ENCODE measurements around the gene OGDH.

The OGDH gene

DNA sequence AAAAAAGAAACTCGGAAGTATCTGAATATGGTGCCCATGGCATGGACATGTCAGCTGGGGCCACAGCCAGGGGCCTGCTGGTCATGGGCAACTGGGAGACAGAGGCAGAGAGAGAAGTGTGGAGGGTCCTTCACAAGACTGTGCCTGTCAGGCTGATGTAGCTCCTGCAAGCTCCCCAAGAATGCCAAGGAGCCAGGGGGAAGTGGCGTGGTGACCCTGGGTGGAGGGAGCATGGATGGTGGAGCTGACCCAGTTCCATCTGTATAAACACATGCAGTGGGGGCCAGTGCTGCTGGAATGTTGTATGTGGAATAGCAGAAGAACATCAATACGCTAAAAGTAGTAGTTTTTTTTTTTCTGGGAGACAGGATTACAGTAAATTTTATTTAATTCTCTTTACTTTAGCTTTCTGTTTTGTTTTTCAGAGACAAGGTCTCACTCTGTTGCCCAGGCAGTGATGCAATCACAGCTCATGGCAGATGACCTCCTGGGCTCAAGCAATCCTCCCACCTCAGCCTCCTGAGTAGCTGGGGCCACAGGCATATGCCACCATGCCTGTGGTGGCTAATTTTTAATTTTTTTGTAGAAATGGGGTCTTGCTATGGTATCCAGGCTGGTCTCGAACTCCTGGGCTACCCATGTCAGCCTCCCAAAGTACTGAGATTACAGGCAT lies 131.8 kb downstream of the OGDH start:
- DNase-seq (ENCODE audit: low read depth), result no peak

DNA sequence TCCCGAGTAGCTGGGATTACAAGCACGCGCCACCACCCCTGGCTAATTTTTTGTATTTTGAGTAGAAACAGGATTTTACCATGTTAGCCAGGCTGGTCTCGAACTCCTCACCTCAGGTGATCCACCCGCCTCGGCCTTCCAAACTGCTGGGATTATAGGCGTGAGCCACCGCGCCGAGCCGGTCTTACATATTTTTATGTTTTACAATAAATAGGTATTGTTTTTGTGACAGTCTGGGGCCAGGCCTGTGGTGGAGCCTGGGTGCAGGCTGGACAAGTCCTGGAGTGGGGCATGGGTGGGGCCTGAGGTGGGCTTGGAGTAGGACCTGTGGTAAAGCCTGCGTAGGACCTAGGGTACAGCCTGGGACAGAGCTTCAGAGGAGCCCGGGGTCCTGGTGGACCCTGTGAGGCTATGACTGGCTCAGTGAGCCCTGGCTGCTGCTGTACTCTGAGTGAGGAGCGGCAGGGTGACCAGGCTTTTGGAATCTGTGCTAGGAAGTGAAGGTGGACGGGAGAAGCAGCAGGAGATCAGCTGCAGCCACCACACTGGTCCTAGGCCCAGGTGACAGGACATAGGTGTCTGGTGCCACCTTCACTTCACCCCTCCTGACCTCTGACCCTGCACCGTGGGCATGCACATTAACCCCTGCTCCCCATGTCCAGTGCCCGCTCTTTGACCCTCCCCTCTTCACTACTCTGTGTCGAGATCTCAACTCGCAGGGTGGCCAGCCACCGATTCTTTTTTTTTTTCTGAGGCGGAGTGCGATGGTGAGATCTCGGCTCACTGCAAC lies 132.6 kb downstream of the OGDH start:
- DNase-seq (ENCODE audit: low read depth), result no peak

DNA sequence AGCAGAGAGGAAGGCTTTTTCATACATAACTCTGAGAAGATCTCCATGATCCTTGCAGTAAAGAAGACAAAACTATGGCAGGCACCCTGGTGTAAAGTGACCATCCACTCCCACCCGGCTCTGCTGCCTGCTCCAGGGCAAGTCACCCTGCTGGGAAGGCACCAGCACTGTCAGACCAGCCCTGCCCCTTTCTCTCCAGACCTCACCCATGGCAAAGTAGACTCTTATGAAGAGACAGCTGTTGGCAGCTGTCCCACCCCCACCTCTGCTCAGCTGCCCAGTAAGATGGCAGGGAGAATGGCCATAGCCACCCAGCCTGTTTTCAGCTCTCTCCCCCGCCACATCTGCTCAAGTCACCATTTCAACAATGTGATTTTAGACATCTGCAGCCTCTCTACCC lies 133.6 kb downstream of the OGDH start:
- DNase-seq (ENCODE audit: low read depth), result no peak

DNA sequence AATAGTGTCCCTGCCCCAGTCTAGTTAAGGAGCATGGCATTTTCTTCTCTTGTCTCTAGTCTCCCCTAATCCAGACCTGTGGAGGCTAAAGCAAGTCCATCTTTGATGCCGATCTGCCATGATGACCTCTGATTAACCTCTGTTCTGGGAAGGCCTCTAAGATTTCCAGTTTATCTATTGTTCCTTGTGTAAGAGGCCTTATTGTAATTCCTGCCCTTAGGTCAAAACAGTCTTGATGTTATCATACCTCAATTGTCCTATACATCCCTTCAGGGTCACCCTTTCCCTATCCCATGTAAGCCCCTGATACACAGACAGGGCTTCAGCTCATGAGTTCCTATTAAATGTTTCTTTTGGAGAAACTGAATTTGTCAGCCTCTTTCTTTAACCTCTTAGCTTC lies 137.3 kb downstream of the OGDH start:
- DNase-seq (ENCODE audit: low read depth), result no peak

DNA sequence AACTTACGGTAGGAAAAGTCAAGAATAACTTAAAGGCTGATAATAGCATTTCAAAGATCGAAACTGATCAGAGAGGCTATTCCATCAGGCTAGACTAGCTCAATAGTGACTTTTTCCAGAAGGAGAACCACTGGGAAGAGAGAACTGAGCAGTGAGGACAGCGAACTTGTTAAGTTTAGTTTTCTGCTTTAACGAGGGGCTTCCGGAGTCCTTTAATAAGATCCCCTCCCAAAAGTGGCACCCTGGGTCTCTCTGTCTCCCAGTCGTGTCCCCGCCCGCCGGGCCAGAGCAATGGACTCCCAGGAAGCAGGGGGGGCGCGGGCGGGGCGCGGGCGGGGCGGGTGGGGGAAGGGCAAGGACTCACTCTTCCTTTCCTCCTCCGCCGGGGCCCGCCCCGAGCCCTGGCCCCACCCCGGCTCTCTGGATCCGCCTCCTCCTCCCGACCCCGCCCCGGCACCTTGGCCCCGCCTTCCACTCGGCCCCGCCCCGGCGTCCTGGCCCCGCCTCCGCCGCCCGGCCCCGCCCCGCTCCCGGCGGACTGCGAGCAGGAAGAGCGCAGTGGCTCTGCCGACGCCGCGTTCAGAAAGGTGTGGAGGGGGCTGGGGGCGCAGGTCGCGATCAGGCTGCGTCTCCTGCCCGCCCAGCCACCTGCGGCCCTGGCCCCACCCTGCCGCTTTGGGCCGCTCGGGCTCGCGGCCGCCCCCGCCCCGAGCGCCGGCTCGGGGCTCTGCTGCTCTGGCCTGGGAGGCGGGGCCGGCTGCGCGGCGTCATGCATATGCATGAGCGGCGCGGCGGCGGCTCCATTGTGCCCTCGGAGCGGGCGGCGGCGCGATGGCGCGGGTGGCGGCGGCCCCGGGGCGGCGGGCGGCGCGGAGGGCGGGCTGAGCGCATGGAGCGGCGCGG lies 141.9 kb downstream of the OGDH start, which contains the start of gene ZMIZ2:
Gene ZMIZ2, plus strand, starts transcription at position 803 of the 903 bp plus-strand sequence. CDS start 7,403 bp downstream, outside the sequence.
- DNase-seq (ENCODE audit: low read depth), result peak; percentile 96

DNA sequence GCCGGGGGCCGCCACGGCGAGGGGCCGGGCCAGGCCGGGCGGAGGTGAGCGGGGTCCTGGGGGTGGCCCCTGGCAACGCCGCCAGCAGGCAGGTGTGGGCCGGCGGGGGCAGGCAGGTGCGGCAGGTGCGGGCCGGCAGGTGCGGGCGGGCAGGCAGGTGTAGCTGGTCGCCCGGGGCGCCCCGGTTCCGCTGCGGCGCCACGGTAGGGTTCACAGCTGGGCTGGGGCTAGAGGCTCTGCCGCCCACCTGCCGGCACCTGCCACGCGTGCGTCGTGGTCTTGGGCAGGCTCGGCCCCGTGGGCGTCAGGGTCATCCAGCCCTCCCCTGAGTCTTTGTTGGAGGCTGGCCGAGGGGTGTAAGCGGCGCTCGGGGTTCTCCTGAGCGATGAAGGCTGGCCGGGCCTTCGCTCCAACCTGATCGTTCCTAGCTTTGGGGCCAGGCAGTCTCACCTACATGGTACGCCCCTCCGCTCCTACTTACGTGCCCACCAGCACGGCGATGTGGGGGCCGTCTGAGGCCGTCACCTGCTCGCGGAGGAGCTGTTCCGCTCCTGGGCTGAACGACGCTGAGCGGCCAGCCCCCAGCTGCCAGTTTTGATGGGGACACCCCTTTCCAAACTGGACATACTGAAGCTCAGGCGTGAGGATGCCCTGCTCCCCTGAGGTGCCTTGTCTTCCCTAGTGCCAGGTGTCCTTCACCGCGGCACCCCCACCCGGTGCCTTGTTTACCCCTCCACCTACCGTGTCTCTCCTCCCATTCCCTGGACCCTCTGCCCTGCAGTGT lies 142.7 kb downstream of the OGDH start:
- no peak for DNase-seq (ENCODE audit: low read depth)

DNA sequence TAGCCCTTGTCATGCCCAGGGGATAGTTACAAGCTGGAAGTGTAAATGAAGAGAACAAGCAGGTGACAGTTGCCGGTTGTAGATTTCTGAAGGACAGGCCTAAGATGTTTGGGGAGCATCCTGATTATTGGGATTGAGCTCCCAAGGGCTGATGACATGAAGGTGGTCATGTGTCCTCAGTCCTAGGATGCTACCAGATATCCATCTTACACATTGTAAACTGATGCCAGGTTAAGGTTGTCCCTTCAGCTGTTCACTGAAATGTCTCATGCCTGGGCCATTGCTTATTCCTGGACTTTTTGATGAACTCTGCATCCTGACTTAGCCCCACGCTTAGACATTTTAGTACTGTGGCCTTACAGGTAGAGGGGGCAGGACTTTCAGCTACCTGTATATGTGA lies 143.6 kb downstream of the OGDH start:
- no peak for DNase-seq (ENCODE audit: low read depth)

DNA sequence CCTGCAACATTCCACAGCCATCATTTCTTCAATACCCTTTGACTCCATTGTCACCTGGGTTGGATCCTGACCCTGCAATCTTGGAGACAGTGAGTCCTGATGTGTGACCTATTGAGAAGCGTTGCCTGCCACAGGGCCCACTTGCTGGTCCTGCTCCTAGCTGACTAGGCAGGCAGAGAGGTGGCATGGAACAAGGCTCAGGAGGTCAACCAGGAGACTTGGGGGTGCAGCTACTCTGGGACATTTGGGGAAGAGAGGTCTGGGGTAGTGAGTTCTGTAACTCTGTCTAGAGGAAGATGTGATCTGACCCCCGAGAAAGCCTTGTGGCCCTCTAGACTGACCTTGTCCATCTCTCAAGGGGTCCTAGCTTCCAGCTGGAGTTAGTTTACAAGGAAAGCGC lies 144.0 kb downstream of the OGDH start:
- DNase-seq (ENCODE audit: low read depth), result no peak

DNA sequence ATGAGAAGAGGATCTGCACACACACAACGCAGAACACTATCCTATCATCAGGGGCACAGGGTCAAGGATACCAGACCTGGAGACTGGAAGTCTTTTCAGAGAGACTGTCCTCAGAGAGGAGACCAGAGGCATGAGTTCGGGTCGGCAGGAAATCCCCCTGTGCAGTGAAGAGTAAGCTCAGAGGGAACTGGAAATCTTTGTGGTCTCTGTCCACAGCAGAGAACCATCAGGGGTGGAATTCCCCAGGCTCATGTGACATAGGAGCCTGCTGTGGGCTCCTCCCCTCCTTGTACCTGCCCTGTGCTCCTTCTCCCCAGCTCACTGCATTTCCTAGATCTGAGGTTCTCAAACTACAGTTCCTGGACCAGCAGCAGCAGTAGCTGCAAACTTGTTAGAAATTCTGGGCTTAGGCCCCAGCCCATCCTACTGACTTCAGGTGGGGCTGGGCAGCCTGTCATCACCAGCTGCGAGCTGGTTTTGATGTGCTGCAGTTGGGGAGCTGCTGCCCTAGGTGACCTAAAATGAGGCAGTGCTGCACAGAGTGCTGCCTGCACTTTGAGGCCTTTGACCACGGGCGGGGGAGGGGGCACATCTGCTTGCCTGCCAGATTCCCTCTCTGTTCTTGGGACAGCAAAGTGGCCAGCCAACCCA lies 144.6 kb downstream of the OGDH start:
- DNase-seq (ENCODE audit: low read depth), result no peak

DNA sequence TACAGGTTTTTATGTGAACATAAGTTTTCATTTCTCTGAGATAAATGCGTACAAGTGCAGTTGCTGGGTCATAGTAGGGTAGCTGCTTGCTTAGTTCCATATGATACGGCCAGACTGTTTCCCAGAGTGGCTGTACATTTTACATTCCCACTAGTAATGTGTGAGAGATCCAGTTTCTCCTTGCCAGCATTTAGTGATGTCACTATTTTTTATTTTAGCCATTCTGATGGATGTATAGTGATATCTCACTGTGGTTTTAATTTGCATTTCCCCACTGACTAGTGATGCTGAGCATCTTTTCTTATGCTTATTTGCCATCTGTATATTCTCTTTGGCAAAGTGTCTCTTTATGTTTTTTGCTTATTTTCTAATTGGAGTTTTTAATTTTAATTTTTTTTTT lies 146.4 kb downstream of the OGDH start:
- no peak for DNase-seq (ENCODE audit: low read depth)

DNA sequence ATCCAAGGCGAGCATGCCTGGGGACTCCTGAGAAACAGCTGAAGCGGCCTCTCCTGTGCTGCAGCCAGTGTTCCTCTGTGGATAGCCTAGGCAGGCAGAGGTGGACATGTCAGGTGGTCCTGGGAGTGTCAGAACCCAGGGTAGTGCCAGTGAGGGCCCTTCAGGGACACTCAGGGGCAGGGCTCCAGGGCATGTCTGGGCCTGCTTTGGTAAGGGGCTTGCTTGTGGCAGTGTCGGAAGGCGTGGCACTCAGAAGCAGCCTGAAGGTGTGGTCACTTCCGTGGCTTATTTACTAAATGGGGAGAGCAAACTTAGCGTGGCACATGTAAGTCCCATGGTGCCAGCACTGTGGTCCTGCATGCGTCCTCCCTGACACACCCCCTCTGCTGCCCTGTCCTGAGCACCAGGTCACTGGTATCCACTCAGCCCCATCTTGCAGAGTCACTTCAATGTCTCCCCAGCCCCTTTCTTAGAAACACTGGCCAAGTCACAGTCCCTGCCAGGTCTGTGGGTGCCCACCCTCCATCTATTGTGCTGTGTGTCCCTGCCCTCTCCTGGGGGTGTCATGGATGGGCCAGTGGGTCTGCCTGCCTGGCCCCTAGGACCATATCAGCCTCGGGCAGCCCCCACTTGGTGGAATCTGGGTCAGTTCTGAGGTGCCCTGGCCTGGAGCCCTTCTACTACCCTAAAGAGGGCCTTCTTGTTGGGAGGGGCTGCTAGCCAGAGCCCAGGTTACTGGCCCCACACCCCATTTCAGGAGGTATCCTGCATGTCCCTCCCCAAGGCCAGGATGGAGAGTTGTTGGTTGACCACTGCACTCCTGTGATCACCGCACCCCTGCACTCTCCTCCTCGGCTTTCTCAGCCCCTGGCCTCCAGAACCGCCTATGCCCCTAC lies 148.6 kb downstream of the OGDH start:
- DNase-seq (ENCODE audit: low read depth), result no peak

DNA sequence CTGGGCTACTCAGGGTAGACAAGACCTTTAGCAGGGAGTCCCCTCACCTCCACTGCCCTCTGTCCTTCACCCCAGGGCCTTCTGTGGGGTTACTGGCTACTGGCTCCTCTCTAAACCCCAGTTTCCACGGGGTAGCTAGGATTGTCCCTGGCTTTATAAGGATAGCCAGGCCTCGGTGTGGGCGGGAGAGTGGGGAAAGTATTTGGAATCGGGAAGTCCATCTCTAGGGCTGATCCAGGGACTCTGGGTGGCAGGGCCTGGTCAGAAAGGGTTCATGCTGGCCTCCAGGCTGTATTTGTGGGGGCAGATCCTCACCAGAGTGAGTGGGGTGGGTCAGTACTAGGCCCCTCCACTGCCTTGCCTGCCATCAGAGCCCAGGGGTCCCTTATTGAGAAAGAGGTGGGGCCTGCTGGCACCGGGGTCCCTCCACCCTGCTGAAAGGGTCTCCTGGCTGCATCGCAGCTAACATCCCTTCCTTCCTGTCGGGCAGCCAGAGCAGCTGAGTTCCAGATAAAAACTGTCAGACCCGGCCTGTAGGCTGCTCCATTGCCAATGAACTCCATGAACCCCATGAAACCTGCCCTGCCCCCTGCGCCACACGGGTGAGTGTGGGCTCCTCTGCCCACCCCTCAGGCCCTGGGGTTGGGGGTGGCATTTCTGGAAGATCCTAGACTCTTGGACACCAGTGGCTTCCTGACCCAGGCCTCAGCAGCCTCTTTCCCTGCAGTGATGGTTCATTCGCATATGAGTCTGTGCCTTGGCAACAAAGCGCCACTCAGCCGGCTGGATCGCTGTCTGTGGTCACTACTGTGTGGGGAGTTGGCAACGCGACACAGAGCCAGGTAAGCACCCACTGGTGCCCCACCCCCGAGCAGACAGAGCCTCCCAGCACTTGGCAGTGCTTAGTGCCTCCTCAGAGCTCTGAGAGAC lies 149.5 kb downstream of the OGDH start:
- DNase-seq (ENCODE audit: low read depth), result no peak

DNA sequence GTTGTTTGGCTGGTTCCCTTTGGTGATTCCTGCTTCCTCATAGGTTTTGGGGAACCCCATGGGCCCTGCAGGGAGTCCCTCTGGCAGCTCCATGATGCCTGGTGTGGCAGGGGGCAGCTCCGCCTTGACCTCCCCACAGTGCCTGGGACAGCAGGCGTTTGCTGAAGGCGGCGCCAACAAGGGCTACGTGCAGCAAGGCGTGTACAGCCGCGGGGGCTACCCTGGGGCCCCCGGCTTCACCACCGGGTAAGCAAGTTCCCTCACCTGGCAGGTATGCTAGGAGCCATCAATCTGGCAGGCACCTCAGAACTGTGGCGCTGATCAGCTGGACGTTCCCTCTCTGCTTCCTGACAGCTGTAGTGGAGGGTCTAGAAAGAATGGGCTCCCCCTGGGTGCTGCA lies 150.5 kb downstream of the OGDH start:
- DNase-seq (ENCODE audit: low read depth), result no peak

DNA sequence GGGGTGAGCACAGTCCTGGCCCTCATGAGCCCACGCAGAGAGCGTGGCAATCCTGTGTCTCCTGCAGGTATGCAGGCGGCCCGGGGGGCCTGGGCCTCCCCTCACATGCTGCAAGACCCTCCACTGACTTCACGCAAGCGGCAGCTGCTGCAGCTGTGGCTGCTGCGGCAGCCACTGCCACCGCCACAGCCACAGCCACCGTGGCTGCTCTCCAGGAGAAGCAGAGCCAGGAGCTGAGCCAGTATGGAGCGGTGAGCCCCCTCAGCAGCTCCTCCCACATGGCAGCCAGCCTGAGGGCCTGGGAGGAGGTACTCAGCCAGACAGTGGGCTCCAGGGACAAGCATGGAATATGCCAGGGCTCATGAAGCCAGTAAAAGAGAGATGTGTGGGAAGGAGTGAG lies 150.9 kb downstream of the OGDH start:
- no peak for DNase-seq (ENCODE audit: low read depth)

DNA sequence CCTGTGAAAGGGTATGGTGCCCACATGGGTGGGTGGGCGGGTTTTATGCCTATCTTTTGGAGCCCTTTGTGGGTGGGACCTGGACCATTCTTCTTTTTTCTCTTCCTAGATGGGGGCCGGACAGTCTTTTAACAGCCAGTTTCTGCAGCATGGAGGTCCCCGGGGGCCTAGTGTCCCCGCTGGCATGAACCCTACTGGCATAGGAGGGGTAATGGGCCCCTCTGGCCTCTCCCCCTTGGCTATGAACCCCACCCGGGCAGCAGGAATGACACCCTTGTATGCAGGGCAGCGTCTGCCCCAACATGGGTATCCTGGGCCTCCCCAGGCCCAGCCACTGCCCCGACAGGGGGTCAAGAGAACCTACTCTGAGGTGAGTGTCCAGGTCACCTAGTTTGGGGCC lies 151.3 kb downstream of the OGDH start:
- no peak for DNase-seq (ENCODE audit: low read depth)

Data from stimulated activated CD8-positive, alpha-beta memory T cell treated with anti-CD3 and anti-CD28 coated beads, Interleukin-15, amount 100 ng/mL, for 24 hours (primary cell).